ENCODE measurements around the gene HSD11B1.

The HSD11B1 gene

GRCh38 chr1:209704584-209704983 lies at the start of gene HSD11B1:
Gene HSD11B1 (plus strand): TSS chr1:209704846. CDS start chr1:209704943, 97 bp downstream.
- DNase-seq (ENCODE audit: extremely low read depth, low read depth): peak; percentile 87
- no peak for TF ChIP-seq CTCF (IDR thresholded peaks at IDR 0.05; ENCODE audit: low read depth, low read length)

- TF ChIP-seq CTCF (IDR thresholded peaks at IDR 0.05; ENCODE audit: low read depth, low read length): no peak
- no peak for DNase-seq (ENCODE audit: extremely low read depth, low read depth)
Measured at GRCh38 chr1:209655411-209656231, 49.0 kb upstream of the HSD11B1 start.

- TF ChIP-seq CTCF (IDR thresholded peaks at IDR 0.05; ENCODE audit: low read depth, low read length): no peak
- DNase-seq (ENCODE audit: extremely low read depth, low read depth): no peak
Measured at GRCh38 chr1:209657140-209657879, 47.3 kb upstream of the HSD11B1 start.

- no peak for DNase-seq (ENCODE audit: extremely low read depth, low read depth)
- no peak for TF ChIP-seq CTCF (IDR thresholded peaks at IDR 0.05; ENCODE audit: low read depth, low read length)
Measured at GRCh38 chr1:209657918-209658317, 46.7 kb upstream of the HSD11B1 start.

GRCh38 chr1:209659909-209660308 lies 44.7 kb upstream of the HSD11B1 start:
- no peak for DNase-seq (ENCODE audit: extremely low read depth, low read depth)
- TF ChIP-seq CTCF (IDR thresholded peaks at IDR 0.05; ENCODE audit: low read depth, low read length): no peak

GRCh38 chr1:209661071-209661470 lies 43.6 kb upstream of the HSD11B1 start:
- no peak for DNase-seq (ENCODE audit: extremely low read depth, low read depth)
- TF ChIP-seq CTCF (IDR thresholded peaks at IDR 0.05; ENCODE audit: low read depth, low read length): no peak

GRCh38 chr1:209662879-209663327 lies 41.7 kb upstream of the HSD11B1 start:
- TF ChIP-seq CTCF (IDR thresholded peaks at IDR 0.05; ENCODE audit: low read depth, low read length): no peak
- DNase-seq (ENCODE audit: extremely low read depth, low read depth): no peak
